Measurements from ENCODE around the gene NKD2. TPM values are rescaled to one million over a fixed set of nuclear protein-coding genes. Genes with fewer than 3 reads are reported as not detected.

NKD2 gene
- total and polyA plus RNA-seq, 2 experiments from 2014 or later = 9.0 to 11.9 TPM

GRCh38 chr5:1067141-1068121 lies 58.8 kb downstream of the NKD2 start:
- Mint-ChIP-seq H3K27ac (peak overlapping the region; percentile 32; the same call in 1 of the 2 replicates), H3K4me1 (no peaks in the 10 kb centered on the region), H3K36me3 (ENCODE audit: low read depth) (peaks cover 21% of the 10 kb centered on the region), H3K27me3 (ENCODE audit: insufficient read depth, low read depth, poor library complexity) (peaks cover 5% of the 10 kb centered on the region), H3K4me3 (no peak overlapping the region), H3K9me3 (no peaks in the 10 kb centered on the region)
- Histone ChIP-seq H3K9me2 (ENCODE audit: insufficient read depth) (no peaks in the 10 kb centered on the region), H4K20me1 (replicated peaks; ENCODE audit: insufficient read depth) (no peaks in the 10 kb centered on the region), H3K4me2 (no peak overlapping the region), H3F3A (replicated peaks; ENCODE audit: low read depth) (no peaks in the 10 kb centered on the region), H3K4me3 (no peak overlapping the region), H2AFZ (no peak overlapping the region), H3K27ac (ENCODE audit: low read depth) (no peak overlapping the region), H3K36me3 (ENCODE audit: insufficient read depth) (no peaks in the 10 kb centered on the region), H3K4me1 (ENCODE audit: insufficient read depth) (no peaks in the 10 kb centered on the region), H3K79me2 (replicated peaks; ENCODE audit: insufficient read depth) (0 out of 2 replicates have a peak, but pooled peaks cover 3% of the 10 kb centered on the region), H3K27me3 (ENCODE audit: insufficient read depth) (no peaks in the 10 kb centered on the region)
- DNase-seq (ENCODE audit: low spot score) (no peak), ATAC-seq (no peak)
- TF ChIP-seq ZNF331 (CRISPR knock-in tag; IDR thresholded peaks at IDR 0.05; ENCODE audit: low read depth) (no peak), ZNF114 (CRISPR knock-in tag; IDR thresholded peaks at IDR 0.05) (no peak), ZNF462 (CRISPR knock-in tag; IDR thresholded peaks at IDR 0.05) (no peak), CREB1 (CRISPR knock-in tag; IDR thresholded peaks at IDR 0.05; ENCODE audit: low read depth) (no peak)

All from GM23338 (cell line).